SHP77 (cell line): Measurements from ENCODE around the gene SPIB.

Experiments used
- DNase-seq, 2 experiments: peaks; one replicate each; lab custom pipeline; 2025; lab: John Stamatoyannopoulos, UW

SPIB gene

GRCh38 chr19:50419022-50419579 is 363 bp downstream of the SPIB start:
- DNase-seq: no peak

GRCh38 chr19:50419580-50420035 is 870 bp downstream of the SPIB start:
- DNase-seq: no peak

- no peak for DNase-seq
Observed at GRCh38 chr19:50420127-50420526, 1.4 kb downstream of the SPIB start.

GRCh38 chr19:50420808-50421207 is 2.1 kb downstream of the SPIB start:
- DNase-seq: no peak

GRCh38 chr19:50422397-50423278 is 3.9 kb downstream of the SPIB start:
- DNase-seq: no peak

- no peak for DNase-seq
Observed at GRCh38 chr19:50423279-50424113, 4.8 kb downstream of the SPIB start.

GRCh38 chr19:50425581-50425980 is 6.8 kb downstream of the SPIB start:
- DNase-seq: no peak

- no peak for DNase-seq
Observed at GRCh38 chr19:50427318-50427925, 8.7 kb downstream of the SPIB start.

GRCh38 chr19:50427997-50428425 is 9.3 kb downstream of the SPIB start:
- DNase-seq: no peak

- no peak for DNase-seq
Observed at GRCh38 chr19:50428772-50429463, 10.2 kb downstream of the SPIB start.

GRCh38 chr19:50430888-50431342 is 12.2 kb downstream of the SPIB start:
- no peak for DNase-seq

- DNase-seq: peak; percentile 79 to 84
Observed at GRCh38 chr19:50431343-50432220, 12.8 kb downstream of the SPIB start.

GRCh38 chr19:50432221-50433028 is 13.7 kb downstream of the SPIB start, which contains the start of gene MYBPC2:
MYBPC2 (plus strand) TSS chr19:50432892; CDS start chr19:50432954, 62 bp downstream.
- DNase-seq: no peak

- no peak for DNase-seq
Observed at GRCh38 chr19:50433201-50434180, 14.8 kb downstream of the SPIB start.

- no peak for DNase-seq
Observed at GRCh38 chr19:50434525-50434924, 15.8 kb downstream of the SPIB start.

GRCh38 chr19:50435221-50435620 is 16.5 kb downstream of the SPIB start:
- no peak for DNase-seq

- no peak for DNase-seq
Observed at GRCh38 chr19:50435627-50436026, 16.9 kb downstream of the SPIB start.

GRCh38 chr19:50437862-50438449 is 19.2 kb downstream of the SPIB start:
- no peak for DNase-seq
